ENCODE results near the gene ROBO2.
A peak's percentile ranks its signal among the peaks of the same experiment; 100 is the strongest.

The ROBO2 gene

DNA sequence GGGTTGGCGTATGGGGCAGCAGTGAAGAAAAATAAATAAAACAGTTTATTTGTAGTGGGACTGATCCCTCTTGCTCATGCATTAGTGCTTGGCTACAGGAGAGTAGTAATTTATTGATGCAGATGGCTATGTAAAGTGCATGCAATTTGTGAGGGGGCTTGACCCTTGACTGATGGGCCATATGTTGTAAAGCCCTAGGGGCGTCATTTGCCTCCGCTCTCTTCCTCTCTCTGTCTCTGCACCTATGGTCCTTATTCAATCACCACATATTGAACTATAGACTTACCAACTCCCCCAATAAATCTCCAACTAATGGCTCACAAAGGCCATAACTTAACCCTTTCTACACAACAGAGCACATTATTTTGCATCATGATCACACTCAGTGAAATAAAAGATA is 227.7 kb downstream of the ROBO2 start:
- DNase-seq: no peak

- DNase-seq: no peak
Measured at GRCh38 chr3:77271306-77271705, 231.4 kb downstream of the ROBO2 start.

GRCh38 chr3:77271711-77272110 is 231.8 kb downstream of the ROBO2 start:
- no peak for DNase-seq

GRCh38 chr3:77279276-77279675 is 239.4 kb downstream of the ROBO2 start:
- DNase-seq: no peak

DNA sequence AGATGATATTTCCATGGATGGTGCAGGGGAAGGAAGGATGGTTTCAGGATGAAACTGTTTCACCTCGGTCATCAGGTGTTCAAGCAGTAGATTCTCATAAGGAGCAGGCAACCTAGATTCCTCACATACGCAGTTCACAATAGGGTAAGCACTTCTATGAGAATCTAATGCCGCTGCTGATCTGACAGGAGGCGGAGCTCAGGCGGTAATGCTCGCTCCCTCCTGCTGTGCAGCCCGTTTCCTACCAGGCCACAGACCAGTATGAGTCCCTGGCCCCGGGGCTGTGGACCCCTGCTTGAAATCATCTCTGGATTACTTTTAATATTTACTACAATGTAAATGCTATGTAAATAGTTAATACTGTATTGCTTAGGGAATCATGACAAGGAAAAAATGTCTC is 241.8 kb downstream of the ROBO2 start:
- no peak for DNase-seq

DNA sequence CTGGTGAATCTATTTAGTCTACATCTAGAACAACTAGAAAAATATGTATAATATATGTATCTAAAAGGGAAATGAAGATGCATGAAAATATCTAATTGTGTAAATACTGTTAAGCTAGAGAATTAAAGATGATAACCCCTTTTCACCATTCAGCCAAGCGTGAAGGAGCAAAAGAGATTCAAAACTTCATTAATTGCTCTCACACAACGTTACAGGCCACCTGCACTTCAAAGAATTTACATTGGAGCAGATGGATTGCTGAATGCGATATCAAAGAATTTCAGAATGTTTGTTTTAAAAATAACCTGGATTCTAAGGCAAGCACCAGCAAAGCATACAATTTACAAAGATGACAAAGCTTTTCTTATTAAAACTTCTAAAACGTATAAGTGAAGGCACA is 243.2 kb downstream of the ROBO2 start:
- DNase-seq: no peak

GRCh38 chr3:77288348-77288747 is 248.4 kb downstream of the ROBO2 start:
- no peak for DNase-seq

- DNase-seq: no peak
Measured at GRCh38 chr3:77296527-77296926, 256.6 kb downstream of the ROBO2 start.

- DNase-seq: no peak
Measured at GRCh38 chr3:77298417-77298816, 258.5 kb downstream of the ROBO2 start.

- DNase-seq: no peak
Measured at GRCh38 chr3:77303955-77304699, 264.2 kb downstream of the ROBO2 start.

DNA sequence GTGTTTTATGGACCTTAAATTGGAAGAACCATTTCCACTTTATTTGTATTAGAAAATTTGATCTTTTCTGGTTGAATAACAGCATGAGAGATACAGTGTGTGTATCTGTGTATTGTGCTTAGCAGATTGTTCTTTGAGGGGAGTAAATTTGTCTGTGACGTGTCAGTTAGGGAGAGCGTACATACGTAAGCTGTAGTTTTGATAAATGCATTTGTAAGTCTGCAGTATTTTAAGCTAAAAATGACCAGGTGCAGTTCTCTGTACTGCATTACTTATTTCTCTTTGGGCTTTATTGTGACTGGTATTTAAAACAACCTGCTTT is 264.8 kb downstream of the ROBO2 start:
- no peak for DNase-seq

GRCh38 chr3:77309460-77309859 is 269.6 kb downstream of the ROBO2 start:
- no peak for DNase-seq

DNA sequence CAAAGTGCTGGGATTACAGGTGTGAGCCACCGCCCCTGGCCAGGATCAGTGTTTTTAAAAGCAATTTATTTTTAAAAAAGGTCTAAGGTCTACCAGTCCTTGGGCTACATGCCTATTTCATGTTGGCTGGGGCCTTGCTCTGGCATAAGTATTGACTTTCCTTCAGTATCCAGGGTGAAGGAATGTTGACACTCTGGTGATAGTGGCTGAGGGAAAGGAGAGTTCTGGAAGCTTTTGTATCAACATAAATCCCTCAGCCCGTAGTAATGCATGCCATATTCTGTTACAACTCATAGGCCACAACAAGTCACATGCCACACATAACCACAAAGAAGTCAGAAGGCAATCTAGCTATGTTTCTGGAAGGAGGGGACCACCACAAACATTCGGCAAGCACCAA is 273.9 kb downstream of the ROBO2 start:
- no peak for DNase-seq

- DNase-seq: peak in 2 of 4 experiments; percentile 6 to 12
Measured at GRCh38 chr3:77319711-77320110, 279.8 kb downstream of the ROBO2 start.

DNA sequence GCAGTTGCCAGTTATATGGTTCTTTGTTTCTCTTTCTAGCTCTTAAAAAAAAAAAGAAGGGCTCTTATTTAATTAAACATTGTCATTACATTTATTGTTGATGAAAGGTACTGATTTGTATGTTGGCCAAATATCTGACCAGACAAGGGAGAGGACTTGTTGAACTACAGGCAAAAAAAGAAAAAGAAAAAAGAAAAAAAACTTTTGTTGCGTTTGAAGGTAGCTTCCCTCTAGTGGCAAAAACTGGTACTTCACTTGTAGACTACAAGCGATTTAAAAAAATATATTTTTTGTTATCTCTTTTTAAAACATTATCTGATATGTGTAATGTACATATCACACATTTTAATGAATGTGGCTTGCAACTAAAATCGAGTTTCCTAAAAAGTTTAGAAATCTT is 280.6 kb downstream of the ROBO2 start:
- peak; percentile 34 to 67 (median 44) for DNase-seq

GRCh38 chr3:77321646-77322045 is 281.7 kb downstream of the ROBO2 start:
- DNase-seq: no peak

DNA sequence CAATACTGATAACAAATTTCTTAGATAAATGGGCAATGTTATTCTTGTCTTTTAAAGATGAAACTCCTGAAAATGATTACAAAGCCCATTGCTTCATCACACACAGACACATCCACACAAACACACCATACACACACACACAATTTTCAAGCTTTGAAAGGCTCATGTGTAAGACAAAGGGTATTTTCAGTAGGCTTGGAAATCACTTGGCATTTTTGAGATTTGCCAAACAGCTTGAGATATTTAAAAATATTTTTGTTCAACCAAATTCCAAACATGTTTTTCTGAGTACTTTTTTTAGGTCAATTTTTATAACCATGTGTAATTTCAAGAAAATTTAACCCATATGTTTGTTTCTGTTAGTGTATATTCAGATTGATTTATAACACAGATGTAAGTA is 283.7 kb downstream of the ROBO2 start:
- no peak for DNase-seq

- no peak for DNase-seq
Measured at GRCh38 chr3:77324105-77324504, 284.2 kb downstream of the ROBO2 start.

DNA sequence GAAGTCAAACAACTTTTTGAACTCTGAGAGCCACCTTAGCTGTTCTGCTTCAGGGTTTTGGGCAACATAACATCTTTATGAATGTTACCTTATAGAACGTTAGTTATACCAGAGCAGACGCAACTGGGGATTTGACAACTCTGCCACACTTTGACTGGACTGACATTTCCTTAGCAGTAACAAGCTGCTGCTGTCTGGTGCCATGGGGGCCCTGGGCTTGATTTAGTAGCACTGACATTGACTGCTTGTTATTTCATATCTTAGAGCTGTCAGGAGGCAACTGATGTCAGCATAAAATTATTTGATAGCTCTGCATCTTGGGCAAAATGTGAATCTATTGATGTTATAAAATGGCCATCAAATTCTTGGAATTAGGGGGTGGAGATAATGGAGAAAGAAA is 285.4 kb downstream of the ROBO2 start:
- no peak for DNase-seq

GRCh38 chr3:77325702-77326101 is 285.8 kb downstream of the ROBO2 start:
- DNase-seq: no peak

DNA sequence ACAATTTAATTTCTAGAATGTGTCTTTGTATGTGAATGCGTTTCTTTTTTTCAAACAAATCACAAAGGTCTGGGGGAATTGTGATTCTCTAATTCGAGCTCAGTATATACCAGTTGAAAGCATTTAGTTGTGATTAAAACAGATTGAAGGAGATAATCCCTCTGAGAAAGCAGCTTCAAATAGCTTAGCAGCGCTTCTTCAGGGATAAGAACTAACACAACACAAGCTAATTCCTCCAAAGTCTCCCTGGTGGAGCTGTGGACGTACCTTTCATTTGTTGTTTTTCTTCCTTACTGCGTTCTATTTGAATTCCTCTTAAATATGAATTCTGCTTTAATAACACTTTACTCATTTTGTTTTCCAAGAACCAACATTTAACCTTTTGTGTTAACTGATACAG is 286.7 kb downstream of the ROBO2 start:
- DNase-seq: no peak

GRCh38 chr3:77328690-77329089 is 288.8 kb downstream of the ROBO2 start:
- DNase-seq: peak in 1 of 4 experiments; percentile 17

GRCh38 chr3:77329116-77329515 is 289.2 kb downstream of the ROBO2 start:
- DNase-seq: peak in 2 of 4 experiments; percentile 5 to 25

DNA sequence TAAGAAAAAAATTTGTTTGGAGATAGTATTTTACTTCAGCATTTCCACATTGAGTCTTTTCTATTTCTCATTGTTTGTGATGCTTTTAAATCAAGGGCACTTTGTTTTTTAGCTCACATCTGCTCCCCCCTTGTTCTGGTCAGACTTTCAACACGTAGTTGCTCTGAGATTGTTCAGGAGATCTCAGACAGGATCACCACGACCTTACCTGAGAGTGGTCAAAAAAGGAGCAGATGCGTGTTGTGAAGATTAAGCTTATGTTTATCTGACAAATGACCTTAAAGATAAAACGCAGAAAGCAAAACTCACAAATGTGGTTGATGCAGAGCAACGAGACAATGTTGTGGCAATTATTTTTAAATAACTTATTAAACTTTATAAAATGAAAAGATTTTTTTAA is 298.3 kb downstream of the ROBO2 start:
- no peak for DNase-seq

DNA sequence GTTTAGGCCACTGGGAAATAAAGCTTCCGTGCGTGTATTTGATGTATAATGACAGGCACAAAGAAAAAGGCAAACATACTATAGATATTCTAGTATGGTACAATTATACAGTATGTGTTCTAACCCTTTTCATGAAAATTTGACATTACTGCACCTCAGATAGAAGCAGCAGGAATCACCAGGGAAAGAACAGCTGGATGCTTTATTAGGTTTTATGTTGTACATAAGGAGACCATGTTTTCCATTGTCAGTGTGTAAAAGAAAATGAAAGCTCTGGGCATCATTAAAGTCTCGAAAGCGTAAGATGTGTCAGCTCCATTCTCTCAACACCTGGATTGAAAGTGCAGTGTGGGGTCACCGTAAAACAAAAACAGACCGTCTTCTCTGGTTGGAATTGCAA is 302.1 kb downstream of the ROBO2 start:
- no peak for DNase-seq
